Measurements from ENCODE around the gene SCYGR3.
"Not testable (repeated sequence)": the region's sequence is repeated elsewhere in the genome, so short reads cannot be mapped to it uniquely, and the experiment has no call there.

SCYGR3 gene

DNA sequence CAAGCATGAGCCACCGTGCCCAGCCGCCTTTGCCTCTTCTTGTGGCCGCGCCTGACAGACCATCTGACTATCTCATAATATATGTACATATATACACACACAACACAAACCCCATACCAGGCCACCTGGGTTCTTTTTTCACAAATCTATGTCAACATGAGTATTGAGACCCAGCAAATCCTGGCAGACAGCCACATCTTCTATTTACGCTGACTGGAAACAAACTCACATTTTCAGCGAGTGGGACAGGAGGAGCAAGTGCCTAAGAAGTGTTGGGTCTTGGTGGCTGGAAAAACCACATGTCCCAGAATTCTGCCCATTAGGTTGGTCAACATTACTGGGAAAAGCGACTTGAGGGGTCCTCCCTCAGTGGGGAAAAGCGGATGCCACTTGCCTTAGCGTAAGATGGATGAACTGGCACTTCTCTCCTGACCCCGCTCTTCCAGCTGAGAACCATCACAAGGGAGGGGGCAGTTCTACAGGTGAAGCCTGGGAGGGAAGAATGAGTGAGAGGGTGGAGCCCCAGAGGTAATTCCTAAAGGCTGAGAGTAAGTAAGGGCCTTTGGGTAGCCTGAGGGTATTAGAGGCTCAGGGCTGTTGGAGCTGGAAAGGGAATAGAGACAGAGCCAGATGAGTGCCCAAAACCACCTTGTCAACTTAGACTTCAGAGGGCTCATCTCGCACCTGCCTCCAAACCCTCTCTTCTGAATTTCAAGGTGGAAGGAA lies 1.9 kb downstream of the SCYGR3 start:
- DNase-seq = no peak

DNA sequence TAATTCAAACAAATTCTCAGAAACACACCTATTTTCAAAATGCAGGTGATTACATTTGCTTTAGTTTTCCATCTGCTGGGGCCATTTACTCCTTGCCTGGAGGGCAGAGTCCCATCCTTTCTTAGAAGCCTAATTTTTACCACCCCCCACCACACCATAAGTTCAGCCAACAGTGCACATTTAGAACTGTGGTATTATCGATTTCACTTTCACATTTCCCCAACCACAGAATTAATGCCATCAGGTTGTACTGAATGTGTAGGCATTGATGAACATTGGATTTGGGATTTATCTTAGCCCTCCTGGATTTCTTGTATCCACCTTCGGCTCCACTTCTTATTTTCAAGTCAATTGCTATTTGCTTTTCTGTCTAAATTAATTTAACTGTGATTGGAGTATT lies 4.5 kb downstream of the SCYGR3 start:
- no peak for DNase-seq

- DNase-seq = no peak
These were observed 5.9 kb downstream of the SCYGR3 start for GRCh38 chr2:227608561-227609338.

GRCh38 chr2:227607941-227608340 lies 6.7 kb downstream of the SCYGR3 start:
- no peak for DNase-seq

GRCh38 chr2:227606476-227606875 lies 8.2 kb downstream of the SCYGR3 start:
- DNase-seq = no peak

DNA sequence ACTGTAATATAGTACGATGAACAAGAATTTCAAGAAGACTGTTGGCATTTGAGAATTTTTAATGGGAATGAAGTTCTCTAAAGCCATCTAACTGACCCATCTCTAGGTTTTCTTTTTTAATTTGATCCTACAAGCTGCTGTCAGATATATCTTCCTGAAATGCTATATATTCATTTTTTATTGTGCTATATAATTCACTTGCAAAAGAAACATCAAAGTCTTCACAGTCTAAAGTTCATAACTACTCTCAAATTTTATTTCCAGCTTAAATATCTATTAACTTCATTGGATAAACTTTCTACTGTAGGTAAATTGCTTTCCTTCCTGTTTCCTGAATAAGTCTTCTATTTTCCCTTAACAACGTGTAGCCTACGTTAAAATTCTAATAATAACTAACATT lies 12.3 kb downstream of the SCYGR3 start:
- DNase-seq = no peak

DNA sequence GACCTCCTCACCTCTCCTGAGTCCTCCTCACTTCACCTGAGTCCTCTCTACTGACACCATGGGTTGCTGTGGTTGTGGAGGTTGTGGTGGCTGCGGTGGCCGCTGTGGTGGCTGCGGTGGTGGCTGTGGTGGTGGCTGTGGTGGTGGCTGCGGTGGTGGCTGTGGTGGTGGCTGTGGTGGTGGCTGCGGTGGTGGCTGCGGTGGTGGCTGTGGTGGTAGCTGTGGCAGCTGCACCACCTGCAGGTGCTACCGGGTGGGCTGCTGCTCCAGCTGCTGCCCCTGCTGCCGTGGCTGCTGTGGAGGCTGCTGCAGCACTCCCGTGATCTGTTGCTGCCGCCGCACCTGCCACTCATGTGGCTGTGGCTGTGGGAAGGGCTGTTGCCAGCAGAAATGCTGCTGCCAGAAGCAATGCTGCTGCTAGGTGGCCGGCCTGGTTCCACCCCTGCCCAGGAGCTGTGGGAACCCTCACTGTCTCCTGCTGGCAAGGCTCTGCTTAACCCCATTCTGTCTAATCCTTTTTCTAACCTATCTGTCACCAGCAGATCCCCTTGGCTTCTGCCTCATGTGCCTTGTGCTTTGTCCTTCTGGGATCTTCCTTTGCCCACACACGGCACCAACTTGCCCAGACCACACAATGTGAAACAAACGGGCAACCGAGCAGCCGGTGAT lies 15.7 kb downstream of the SCYGR3 start, which contains the start of gene SCYGR2:
Gene SCYGR2 (plus strand): TSS at position 59 of the 669 bp plus-strand sequence. CDS start 0 bp downstream, at position 59.
- DNase-seq = not testable (repeated sequence)

DNA sequence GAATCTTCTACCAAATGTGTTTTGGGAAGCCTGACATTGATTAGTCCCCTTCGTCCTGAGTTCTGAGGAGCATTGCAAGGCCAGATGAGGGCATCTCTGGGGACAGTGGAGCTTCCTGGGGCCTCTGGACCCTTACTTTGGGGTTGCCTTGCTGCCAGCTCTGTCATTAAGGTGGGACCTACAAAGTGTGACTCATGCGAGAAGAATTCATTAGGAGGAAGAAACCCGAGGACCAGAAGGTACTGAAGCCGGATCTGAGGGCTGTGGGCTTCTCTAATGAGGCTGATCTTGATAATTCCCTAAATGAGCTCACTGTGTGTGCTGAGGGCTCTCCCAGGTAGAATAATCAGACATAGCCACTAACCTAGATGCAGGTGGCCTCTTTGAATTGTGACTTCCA lies 16.6 kb downstream of the SCYGR3 start:
- DNase-seq = no peak

- DNase-seq = no peak
These were observed 17.6 kb downstream of the SCYGR3 start for GRCh38 chr2:227597036-227597435.

GRCh38 chr2:227595797-227596196 lies 18.8 kb downstream of the SCYGR3 start:
- DNase-seq = no peak

DNA sequence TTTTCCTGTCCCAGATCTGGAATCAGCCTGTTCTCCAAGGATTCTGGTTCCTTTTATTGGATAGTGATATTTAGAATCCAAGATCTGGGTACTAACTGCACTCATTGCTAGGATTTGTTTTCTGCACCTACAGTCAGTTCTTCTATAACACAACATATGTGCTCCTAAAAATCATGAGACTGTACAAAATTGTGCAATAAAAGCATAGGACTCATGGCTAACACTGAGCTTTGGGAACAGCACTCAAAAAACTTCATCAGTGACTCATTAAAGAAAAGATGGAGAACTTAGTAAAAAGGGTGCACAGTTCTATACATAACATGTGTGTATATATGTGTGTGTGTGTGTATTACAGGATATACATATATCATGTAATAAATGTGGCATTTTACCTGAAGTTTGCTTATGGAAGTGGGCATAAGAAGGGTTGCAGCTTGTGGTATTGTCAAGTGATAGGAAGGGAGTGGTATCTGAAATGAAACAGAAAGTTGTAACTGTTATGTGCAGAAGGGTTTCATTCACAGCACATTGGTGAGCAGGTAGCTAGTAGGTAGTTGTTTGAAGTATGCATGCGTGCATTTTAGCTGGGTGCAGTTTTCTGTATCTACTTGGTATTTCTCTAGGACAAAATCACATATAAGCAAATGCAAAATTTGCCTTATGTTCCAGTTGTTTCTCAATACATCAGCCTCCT lies 21.8 kb downstream of the SCYGR3 start:
- no peak for DNase-seq

DNA sequence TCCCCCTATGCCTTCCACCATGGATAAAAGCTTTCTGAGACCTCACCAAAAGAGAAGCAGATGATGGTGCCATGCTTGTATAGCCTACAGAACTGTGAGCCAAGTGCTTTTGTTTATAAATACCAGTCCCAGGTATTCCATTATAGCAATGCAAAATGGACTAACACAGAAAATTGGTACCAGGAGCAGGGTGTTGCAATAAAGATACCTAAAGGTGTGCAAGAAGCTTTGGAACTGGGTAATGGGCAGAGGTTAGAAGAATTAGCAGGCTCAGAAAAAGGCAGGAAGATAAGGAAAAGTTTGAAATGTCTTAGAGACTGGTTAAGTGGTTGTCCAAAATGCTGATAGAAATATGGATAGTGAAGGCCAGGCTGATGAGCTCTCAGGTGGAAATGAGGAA lies 32.3 kb downstream of the SCYGR3 start:
- DNase-seq = no peak

- no peak for DNase-seq
These were observed 34.8 kb downstream of the SCYGR3 start for GRCh38 chr2:227579791-227580190.

DNA sequence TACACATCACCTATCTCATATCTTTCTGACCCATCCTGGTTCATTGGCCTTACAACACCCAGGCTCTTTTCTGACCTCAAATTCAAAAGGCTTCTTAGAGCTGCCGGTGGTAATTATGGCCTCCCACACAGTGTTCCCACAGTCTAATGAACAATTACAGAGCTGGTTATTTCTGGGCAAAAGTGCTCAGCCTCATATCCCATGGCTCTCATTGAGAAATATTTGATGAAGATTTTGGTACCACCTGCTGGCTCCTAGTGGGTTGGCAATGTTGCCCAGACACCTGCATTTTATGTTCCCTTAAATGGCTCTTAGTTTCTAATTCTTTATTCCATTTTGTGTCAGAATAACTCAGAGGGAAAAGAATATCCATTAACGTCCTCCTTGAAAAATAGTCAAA lies 36.0 kb downstream of the SCYGR3 start:
- no peak for DNase-seq

GRCh38 chr2:227577555-227577954 lies 37.1 kb downstream of the SCYGR3 start:
- DNase-seq = no peak

DNA sequence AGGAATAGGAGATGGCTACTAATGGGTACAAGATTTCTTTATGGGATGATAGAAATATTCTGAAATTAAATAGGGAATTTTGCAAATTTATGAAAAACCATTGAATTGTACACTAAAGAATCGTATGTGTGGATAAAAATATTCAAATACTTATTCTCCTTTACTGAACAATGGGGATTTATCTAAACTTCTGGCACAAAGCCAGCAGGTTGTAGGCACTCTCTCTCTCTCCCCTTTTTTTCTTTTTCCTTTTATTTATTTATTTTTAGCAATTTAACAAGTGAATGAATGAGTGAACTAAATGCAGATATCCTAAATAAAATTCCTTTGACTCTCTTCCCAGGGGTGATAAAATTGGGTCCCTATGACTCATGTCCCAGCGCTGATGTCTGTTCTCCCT lies 37.8 kb downstream of the SCYGR3 start:
- no peak for DNase-seq

GRCh38 chr2:227576110-227576509 lies 38.5 kb downstream of the SCYGR3 start:
- no peak for DNase-seq

DNA sequence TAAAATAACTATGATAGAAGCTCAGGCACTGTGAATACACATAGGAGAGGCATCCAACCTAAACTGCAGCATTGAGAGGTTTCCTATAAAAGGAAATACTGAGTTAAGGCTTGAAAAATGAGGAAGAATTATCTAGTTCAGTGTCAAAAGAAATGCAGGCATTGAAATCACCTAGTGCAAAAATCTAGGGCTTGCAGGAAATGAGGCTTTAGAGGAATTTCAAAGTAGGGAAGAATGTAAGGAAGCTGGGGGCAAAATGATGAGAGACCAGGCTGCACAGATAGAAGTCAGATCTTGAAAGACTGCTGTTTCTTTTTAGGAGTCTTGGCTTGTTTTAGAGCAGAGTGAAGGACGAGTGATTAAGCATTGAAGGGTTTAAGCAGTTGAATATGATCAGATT lies 44.0 kb downstream of the SCYGR3 start:
- no peak for DNase-seq

DNA sequence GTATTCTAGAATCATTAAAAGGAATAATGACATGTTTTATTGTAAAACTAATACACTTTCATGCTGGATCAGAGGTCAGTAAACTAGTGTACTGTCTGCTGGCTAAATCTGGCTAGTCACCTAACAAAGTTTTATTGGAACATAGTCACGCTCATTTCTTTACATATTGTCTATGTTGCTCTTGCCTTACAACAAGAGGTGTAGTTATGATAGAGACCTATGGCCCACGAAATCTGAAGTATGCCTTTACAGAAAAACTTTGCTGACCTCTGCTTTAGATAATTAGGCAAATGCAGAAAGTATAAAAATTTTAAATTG lies 45.8 kb downstream of the SCYGR3 start:
- DNase-seq = no peak

- DNase-seq = no peak
These were observed 48.6 kb downstream of the SCYGR3 start for GRCh38 chr2:227566012-227566411.

DNA sequence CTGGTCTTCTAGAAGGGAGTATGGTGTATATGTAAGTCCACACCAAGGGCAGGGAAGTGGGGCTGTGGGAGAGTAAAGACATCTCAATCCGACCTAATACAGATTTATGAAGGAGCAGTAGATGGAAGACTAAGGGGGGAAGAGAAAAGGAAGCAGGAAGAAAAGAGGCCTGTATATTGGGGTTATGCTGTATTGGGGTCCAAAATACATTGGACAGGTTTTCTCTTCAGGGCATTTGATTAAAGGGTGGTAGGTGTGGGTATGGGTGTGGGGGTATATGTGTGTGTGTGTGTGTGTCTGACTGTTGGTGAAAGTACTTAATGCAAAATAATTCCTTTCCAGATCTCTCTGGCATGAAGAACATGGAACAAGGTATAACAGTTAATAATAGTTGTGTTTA lies 49.6 kb downstream of the SCYGR3 start:
- no peak for DNase-seq
